HS-5 (cell line): ENCODE data around the gene DTNA.

Source experiments
- DNase-seq: peaks from one replicate; pipeline ENCODE4 v3.0.0-alpha.2; 2012; ENCODE audit warnings: low read depth

Gene DTNA

GRCh38 chr18:34938090-34938489 lies 228.0 kb downstream of the DTNA start:
- DNase-seq, result no peak
